A673 (cell line): ENCODE data around the gene SGMS1.

Experiments used
- CTCF ChIP-seq: fragments of 300-800, 200-600 bp; sonication (generic); conservative IDR thresholded peaks from 2 replicates; pipeline ENCODE4 v1.5.1; 2017; ENCODE audit warnings: low read depth, mild to moderate bottlenecking, antibody characterized with exemption, low read length, moderate library complexity, mixed read lengths
- EZH2 ChIP-seq: fragments of 200-600 bp; sonication (generic); IDR thresholded peaks from 2 replicates; pipeline ENCODE4 v1.6.1; 2017; ENCODE audit warnings: borderline replicate concordance, low read depth, mild to moderate bottlenecking, mixed read lengths, antibody characterized with exemption, low read length; ENCODE audit not compliant: poor library complexity, severe bottlenecking

DNA sequence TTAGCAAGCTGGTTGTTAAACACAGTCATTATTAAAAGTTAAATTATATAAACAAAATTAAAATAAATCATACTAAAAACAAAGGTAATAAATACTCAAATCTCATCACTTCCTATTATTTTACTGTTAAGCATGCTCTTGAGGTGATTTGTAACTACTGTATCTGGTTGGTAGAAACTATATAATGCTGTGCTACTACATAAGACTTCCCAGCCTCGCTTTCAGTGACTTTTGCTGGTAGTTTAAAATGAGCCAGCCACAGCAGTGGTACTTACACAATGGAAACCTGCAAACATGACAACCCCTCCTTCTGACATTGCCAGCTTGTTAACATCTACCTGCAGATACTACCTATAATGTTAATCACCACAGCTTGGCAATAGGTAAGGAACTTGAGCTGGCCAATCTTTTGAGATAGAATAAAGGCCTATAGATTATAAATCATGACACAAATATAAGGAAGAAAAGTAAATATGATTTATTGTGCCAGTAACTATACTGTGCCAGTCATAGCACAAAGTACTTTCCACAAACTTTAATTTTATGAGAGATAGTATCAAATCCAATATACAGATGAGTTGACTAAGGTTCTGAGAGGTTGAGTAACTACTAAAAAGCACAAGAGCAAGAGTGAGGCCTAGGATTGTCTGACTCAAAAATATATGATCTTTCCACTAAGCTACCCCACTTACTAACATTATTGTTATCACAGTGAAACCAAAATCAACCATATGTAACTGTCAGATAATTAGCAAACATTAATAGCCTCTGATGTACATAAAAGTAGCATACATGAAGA is 191.3 kb downstream of the SGMS1 start:
- no peak for TF ChIP-seq CTCF
- no peak for TF ChIP-seq EZH2
